ENCODE data around the gene FOXP1.

Gene FOXP1

GRCh38 chr3:71485896-71486295 is 97.6 kb downstream of the FOXP1 start:
- DNase-seq (ENCODE audit: low read depth) = no peak

DNA sequence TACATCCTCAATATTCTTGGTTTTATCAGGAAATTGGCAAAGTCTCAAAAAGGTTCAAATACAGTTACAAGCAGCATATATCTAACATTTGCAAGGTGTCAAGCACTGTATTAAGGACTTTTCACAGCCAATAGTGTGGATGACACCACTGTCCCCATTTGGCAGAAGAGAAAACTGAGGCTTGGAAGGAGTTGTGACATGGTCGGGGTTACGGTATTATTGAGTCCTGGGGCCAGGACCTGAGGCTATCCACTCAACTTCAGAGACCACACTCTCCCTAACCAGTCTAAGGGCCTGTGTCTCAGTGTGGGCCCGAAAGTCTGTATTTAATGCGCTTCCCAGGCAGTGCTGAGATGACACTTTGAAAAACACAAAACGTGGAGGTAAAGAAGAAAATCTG is 99.1 kb downstream of the FOXP1 start:
- DNase-seq (ENCODE audit: low read depth) = no peak

DNA sequence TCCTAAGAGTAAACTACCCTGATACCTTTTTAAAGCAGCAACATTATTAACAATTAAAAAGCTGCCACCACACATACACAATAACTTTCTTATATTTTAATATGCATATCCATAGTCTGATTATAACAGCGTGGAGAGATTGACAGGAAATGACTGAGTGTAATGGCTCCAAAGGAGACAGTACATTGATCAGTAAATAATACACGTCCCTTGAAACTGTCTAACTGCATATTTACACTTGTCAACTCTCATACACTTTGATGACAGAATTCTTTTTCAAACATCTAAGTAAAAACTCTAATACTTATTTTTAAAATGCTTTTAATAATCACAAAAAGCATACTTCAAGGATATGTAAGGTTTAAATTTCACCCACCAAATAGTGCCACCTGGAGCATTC is 99.5 kb downstream of the FOXP1 start:
- DNase-seq (ENCODE audit: low read depth) = no peak

GRCh38 chr3:71482771-71483170 is 100.8 kb downstream of the FOXP1 start:
- DNase-seq (ENCODE audit: low read depth) = no peak

GRCh38 chr3:71478568-71478967 is 105.0 kb downstream of the FOXP1 start:
- DNase-seq (ENCODE audit: low read depth) = no peak

DNA sequence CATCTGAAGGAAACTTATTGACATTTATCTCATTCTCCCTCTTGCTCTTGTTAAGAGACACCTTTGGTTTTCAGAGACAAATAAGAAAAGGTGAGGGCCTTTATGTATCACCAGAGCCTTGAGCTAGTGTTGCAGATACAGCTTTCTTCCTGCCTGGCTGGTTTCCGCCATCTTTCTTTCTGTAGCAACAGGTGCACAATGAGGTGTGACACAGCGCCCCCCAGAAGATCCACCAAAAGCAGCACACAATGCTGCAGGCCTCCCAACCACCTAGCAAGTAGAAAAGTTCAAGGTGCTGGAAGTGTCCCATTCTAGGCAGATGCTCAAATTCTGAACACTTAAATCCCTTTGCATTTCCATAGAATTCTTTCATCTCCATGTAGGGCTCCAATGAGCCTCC is 106.6 kb downstream of the FOXP1 start:
- DNase-seq (ENCODE audit: low read depth) = no peak

- no peak for DNase-seq (ENCODE audit: low read depth)
Observed at GRCh38 chr3:71469138-71469435, 114.4 kb downstream of the FOXP1 start.

DNA sequence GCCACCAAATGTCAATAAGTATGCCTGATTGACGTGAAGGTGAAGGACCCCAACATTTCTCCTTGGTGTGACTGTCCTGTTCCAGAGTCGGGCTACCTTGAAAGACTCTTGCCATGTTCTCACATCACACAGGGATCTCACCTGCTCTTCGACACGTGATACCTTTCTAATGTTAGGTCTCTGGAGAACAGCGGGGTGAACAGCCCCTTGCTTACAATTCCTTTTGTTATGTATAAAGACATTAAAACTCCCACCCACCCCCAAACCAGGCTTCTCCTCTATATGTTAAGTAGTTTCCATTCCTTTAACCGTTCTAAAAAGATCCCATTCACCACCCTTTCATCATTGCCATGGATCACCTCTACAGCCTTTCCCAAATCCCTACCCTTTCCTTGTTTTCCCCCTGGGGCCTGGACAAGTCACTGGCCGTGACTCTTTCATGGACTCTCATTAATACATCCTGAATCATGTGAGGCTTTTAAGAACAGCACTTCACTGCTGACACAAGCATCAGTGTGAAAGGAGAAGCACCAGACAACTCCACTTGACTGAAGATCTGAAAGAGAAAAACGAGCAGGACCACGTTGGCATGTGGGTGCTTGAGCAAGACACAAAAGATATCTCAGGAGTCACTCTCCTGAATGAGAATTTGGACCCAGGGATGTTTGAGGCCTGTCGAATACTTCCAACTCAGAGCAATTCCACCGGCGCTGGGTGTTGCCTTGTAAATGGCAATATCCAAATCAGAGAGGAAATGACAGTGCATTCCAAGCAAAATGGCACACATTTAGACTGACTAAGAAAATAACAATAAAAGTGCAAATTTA is 115.0 kb downstream of the FOXP1 start:
- DNase-seq (ENCODE audit: low read depth) = no peak

DNA sequence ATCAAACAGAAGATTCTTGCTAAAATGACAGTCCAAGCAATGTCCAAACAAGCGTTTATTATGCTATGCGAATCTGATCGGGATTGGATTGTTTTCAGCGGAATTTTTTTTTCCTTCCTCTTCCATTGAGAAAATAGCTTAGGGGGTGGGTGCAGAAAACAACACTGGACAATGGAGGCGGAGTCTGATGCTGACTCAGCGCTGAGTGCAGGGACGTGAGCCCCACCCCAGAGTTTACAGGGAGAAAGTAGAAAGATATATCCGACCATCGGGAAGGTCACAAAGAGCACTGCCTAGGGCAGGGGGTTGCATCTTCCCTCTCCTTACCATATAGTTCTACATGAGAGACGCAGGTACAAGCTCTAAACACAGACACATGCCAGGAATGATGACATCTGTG is 117.0 kb downstream of the FOXP1 start:
- no peak for DNase-seq (ENCODE audit: low read depth)

GRCh38 chr3:71465371-71466036 is 118.0 kb downstream of the FOXP1 start:
- no peak for DNase-seq (ENCODE audit: low read depth)

DNA sequence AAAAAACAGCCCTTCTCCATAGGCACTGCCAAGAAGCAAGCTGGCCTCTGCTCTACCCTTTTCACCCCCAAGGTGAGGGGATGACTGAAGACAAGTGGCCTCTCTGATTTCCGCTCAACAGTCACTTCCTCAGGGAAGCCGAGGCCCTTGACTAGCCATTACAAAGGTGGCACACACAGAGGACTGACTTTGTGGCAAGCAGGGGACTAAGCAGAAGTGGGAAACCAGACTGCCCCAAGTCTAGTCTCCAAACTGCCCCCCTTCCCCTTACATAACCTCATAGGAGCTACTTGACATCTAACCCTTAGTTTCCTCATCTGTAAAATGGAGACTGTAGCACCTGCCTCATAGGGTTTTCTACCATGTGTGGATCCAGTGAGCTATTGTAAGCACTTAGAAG is 118.9 kb downstream of the FOXP1 start:
- no peak for DNase-seq (ENCODE audit: low read depth)

DNA sequence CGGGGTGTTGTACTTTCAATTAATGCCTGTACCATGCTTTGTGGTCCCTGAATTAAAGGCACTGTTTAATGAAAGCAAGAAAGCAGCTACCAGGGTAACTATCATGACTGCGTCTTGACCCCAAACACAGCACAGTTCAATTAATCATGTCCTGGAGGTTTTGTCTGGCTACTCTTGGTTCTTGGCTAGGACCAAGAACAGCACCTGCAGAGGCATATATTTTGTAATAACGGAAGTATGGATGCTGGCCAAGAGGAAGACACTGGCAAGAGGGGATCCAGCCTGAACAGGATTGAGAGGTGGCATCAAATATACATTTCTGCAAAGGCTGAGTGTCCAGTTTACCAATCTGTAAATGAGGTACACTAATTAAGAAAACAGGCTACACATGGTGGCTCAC is 119.9 kb downstream of the FOXP1 start:
- no peak for DNase-seq (ENCODE audit: low read depth)

DNA sequence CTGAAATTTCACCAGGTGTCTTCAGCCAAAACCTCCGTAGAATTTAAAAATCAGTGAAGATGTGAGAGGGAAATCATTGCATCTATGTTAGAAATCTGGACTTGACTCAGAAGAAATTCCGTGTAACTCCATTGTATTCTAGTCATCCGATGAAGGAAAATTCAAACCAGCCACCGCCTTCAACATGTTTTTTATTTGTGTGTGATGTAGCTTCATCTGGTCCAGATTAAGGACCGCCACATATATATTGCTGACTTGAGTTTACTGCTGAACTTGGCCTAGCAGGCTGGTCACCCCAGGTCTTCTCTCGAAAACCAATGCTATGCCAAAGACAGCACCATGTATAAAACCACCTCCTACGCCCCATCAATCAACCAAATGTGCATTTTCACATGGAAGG is 120.9 kb downstream of the FOXP1 start:
- DNase-seq (ENCODE audit: low read depth) = no peak

GRCh38 chr3:71461749-71462483 is 121.6 kb downstream of the FOXP1 start:
- DNase-seq (ENCODE audit: low read depth) = no peak

GRCh38 chr3:71461114-71461513 is 122.4 kb downstream of the FOXP1 start:
- DNase-seq (ENCODE audit: low read depth) = no peak

GRCh38 chr3:71458895-71459294 is 124.6 kb downstream of the FOXP1 start:
- DNase-seq (ENCODE audit: low read depth) = no peak

GRCh38 chr3:71456826-71457225 is 126.7 kb downstream of the FOXP1 start:
- DNase-seq (ENCODE audit: low read depth) = no peak

- DNase-seq (ENCODE audit: low read depth) = no peak
Observed at GRCh38 chr3:71456156-71456555, 127.4 kb downstream of the FOXP1 start.

DNA sequence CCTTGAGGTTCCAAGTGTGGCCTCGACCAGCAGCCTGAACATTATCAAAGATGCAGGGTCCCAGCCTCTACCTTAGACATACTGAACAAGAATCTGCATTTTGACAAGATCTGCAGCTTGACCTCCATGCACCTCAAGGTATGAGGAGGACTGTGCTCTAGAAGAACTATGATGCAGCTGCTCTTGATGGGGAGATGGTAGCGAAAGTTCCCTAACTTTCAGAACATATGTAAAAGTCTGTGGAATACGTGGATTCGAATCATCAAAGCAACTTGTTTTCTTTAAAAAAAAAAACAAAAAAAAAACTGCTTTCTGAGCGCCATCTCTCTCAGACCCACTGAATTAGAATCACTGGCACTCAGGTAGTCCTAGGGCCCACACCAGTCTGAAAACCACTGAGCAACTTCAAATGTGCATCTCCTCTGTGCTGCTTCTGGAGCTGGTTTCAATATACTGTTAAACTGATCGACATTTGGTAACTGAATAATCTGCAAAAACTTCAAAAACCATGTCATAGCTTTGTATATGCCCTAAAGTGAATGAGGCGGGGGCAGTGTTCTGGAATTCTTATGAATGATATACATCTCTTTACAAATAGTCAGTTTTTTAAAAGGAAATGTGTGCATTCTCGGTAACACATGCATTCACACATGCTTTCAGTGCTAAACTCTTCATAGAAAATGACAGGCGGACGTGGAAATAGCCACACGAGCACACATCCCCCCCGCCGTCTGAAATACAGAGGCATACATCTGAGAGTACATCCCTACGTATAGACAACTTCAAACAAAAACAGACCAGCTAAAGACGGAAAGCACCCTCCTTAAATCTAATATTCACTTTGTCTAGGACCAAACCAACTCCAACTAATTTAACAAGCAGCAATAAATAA is 128.8 kb downstream of the FOXP1 start:
- DNase-seq (ENCODE audit: low read depth) = no peak

GRCh38 chr3:71453822-71454511 is 129.6 kb downstream of the FOXP1 start:
- no peak for DNase-seq (ENCODE audit: low read depth)

GRCh38 chr3:71453319-71453718 is 130.2 kb downstream of the FOXP1 start:
- no peak for DNase-seq (ENCODE audit: low read depth)

- no peak for DNase-seq (ENCODE audit: low read depth)
Observed at GRCh38 chr3:71451812-71452211, 131.7 kb downstream of the FOXP1 start.

Data from stromal cell of bone marrow (primary cell).